SK-N-SH (cell line): Measurements from ENCODE around the gene COPS9. TPM values are rescaled to one million over a fixed set of nuclear protein-coding genes. Genes with fewer than 3 reads are reported as not detected.

Source experiments
- CTCF ChIA-PET: fragments of 300-600, 350-600 bp; formaldehyde crosslinking; extraction: SDS; loops from one replicate; lab custom pipeline; 2021; lab: Yijun Ruan, JAX
- POLR2A ChIA-PET: fragments of 350-600 bp; sonication (Branson Sonifier 250); formaldehyde crosslinking; extraction: SDS; loops from one replicate; lab custom pipeline; 2020; ENCODE audit warnings: antibody characterized with exemption, inconsistent platforms; lab: Yijun Ruan, JAX
- DNase-seq: peaks from one replicate; pipeline ENCODE4 v3.0.0; 2012
- H2AFZ ChIP-seq: fragments of 200-600 bp; sonication (generic); 2 replicates; pipeline ENCODE4 v1.8.1; 2016; ENCODE audit warnings: antibody characterized with exemption, mild to moderate bottlenecking, low read depth
- H3F3A ChIP-seq: fragments of 200-600 bp; sonication (generic); replicated peaks from 2 replicates; pipeline ENCODE3; 2016; ENCODE audit warnings: antibody characterized with exemption, mild to moderate bottlenecking; ENCODE audit not compliant: insufficient read depth
- H3K27ac ChIP-seq, 2 experiments: fragments of 200-500 bp in 1 of 2; fragments of 200-600 bp in 1 of 2; sonication (Bioruptor generic) in 1 of 2; sonication (generic), shearing (Covaris generic) in 1 of 2; 2 replicates each; pipeline versions ENCODE4 v1.5.1 to v1.6.1; 2014 to 2016; ENCODE audit warnings: low read depth in 2 of 2, inconsistent platforms in 1 of 2, low read length in 1 of 2, mild to moderate bottlenecking in 1 of 2, mixed read lengths in 1 of 2
- H3K27me3 ChIP-seq: fragments of 200-600 bp; sonication (generic), shearing (Covaris generic); 2 replicates; pipeline ENCODE4 v1.6.1; 2016; ENCODE audit warnings: mixed run types; ENCODE audit not compliant: insufficient read depth
- H3K36me3 ChIP-seq, 2 experiments: fragments of 200-500 bp in 1 of 2; fragments of 200-600 bp in 1 of 2; sonication (Bioruptor generic) in 1 of 2; sonication (generic) in 1 of 2; replicated peaks in 1 of 2; 2 replicates each; pipeline versions ENCODE3 to v1.5.1; 2014 to 2016; ENCODE audit warnings: low read length in 1 of 2, mild to moderate bottlenecking in 1 of 2; ENCODE audit not compliant: insufficient read depth in 2 of 2, control insufficient read depth in 1 of 2
- H3K4me1 ChIP-seq, 2 experiments: fragments of 200-500 bp in 1 of 2; fragments of 200-600 bp in 1 of 2; sonication (Bioruptor generic) in 1 of 2; sonication (generic), shearing (Covaris generic) in 1 of 2; 2 replicates each; pipeline versions ENCODE4 v1.5.1 to v1.6.1; 2014 to 2016; ENCODE audit warnings: low read depth in 1 of 2, low read length in 1 of 2, mixed run types in 1 of 2; ENCODE audit not compliant: insufficient read depth in 2 of 2, control insufficient read depth in 1 of 2
- H3K4me2 ChIP-seq: fragments of 200-600 bp; sonication (generic), shearing (Covaris generic); 2 replicates; pipeline ENCODE4 v1.6.1; 2017; ENCODE audit warnings: mixed run types
- H3K4me3 ChIP-seq, 2 experiments: fragments of 200-500 bp in 1 of 2; fragments of 200-600 bp in 1 of 2; sonication (Bioruptor generic) in 1 of 2; sonication (generic), shearing (Covaris generic) in 1 of 2; 2 replicates each; pipeline versions ENCODE4 v1.5.1 to v1.8.1; 2014 to 2016; ENCODE audit warnings: low read depth in 2 of 2, inconsistent platforms in 1 of 2, low read length in 1 of 2, mild to moderate bottlenecking in 1 of 2, mixed read lengths in 1 of 2, moderate library complexity in 1 of 2
- H3K79me2 ChIP-seq: fragments of 200-600 bp; sonication (generic); 2 replicates; pipeline ENCODE4 v1.8.1; 2017; ENCODE audit warnings: mild to moderate bottlenecking; ENCODE audit not compliant: insufficient read depth
- H3K9ac ChIP-seq: fragments of 200-600 bp; sonication (generic); 2 replicates; pipeline ENCODE4 v1.6.1; 2017; ENCODE audit warnings: mixed run types
- H3K9me2 ChIP-seq: fragments of 200-600 bp; sonication (generic); 2 replicates; pipeline ENCODE4 v1.6.1; 2017; ENCODE audit warnings: mixed run types
- H3K9me3 ChIP-seq: fragments of 200-600 bp; sonication (generic); 2 replicates; pipeline ENCODE4 v1.6.1; 2017; ENCODE audit warnings: mixed run types, mild to moderate bottlenecking, moderate library complexity
- H4K20me1 ChIP-seq: fragments of 200-600 bp; sonication (generic); 2 replicates; pipeline ENCODE4 v1.6.1; 2017; ENCODE audit warnings: mild to moderate bottlenecking, mixed run types; ENCODE audit not compliant: insufficient read depth
- CHD2 ChIP-seq: fragments of 150-350 bp; IDR thresholded peaks from 2 replicates; pipeline ENCODE4 v1.6.1; 2018; ENCODE audit warnings: low read length; ENCODE audit not compliant: partially characterized antibody
- ELF1 ChIP-seq: IDR thresholded peaks from 2 replicates; pipeline ENCODE4 v1.4.0; 2012
- EZH2phosphoT487 ChIP-seq: fragments of 200-600 bp; sonication (generic); IDR thresholded peaks from 2 replicates; pipeline ENCODE4 v1.6.1; 2017; ENCODE audit warnings: low read depth, mixed run types, mild to moderate bottlenecking, antibody characterized with exemption, moderate library complexity, borderline replicate concordance
- FOSL2 ChIP-seq: IDR thresholded peaks from 2 replicates; pipeline ENCODE4 v1.4.0; 2012; ENCODE audit warnings: low read depth, mild to moderate bottlenecking, moderate library complexity, borderline replicate concordance
- JUND ChIP-seq: IDR thresholded peaks from 2 replicates; pipeline ENCODE4 v1.4.0; 2012
- MAX ChIP-seq: IDR thresholded peaks from 2 replicates; pipeline ENCODE4 v1.4.0; 2012; ENCODE audit warnings: low read depth
- MXI1 ChIP-seq: IDR thresholded peaks from 2 replicates; pipeline ENCODE4 v1.6.1; 2012; ENCODE audit warnings: mild to moderate bottlenecking, low read depth, low read length, improper control_type of control experiment
- NFIC ChIP-seq: IDR thresholded peaks from 2 replicates; pipeline ENCODE4 v1.4.0; 2012; ENCODE audit warnings: borderline replicate concordance
- RCOR1 ChIP-seq: fragments of 150-350 bp; IDR thresholded peaks from 2 replicates; pipeline ENCODE4 v1.6.1; 2017; ENCODE audit warnings: antibody characterized with exemption, low read length
- RFX5 ChIP-seq: IDR thresholded peaks from 2 replicates; pipeline ENCODE4 v1.6.1; 2012; ENCODE audit warnings: mild to moderate bottlenecking, improper control_type of control experiment, low read length
- RXRA ChIP-seq: IDR thresholded peaks from 2 replicates; pipeline ENCODE4 v1.4.0; 2012; ENCODE audit warnings: low read depth, mild to moderate bottlenecking, borderline replicate concordance
- TAF1 ChIP-seq: IDR thresholded peaks from 2 replicates; pipeline ENCODE4 v1.6.1; 2012; ENCODE audit warnings: low read depth, mild to moderate bottlenecking, low read length, moderate library complexity, borderline replicate concordance
- TCF12 ChIP-seq: IDR thresholded peaks from 2 replicates; pipeline ENCODE4 v1.4.0; 2012
- YY1 ChIP-seq: IDR thresholded peaks from 2 replicates; pipeline ENCODE4 v1.4.0; 2012; ENCODE audit warnings: low read depth, mild to moderate bottlenecking
- ZBTB33 ChIP-seq: IDR thresholded peaks from 2 replicates; pipeline ENCODE4 v1.4.0; 2012; ENCODE audit warnings: low read depth, borderline replicate concordance
- WGBS: methylation state at CpG from one replicate; pipeline ENCODE4 v1.1.6; 2017; ENCODE audit warnings: low lambda C conversion rate; 5-methylcytosine and 5-hydroxymethylcytosine counted together
- polyA plus RNA-seq, 3 experiments: library from polyadenylated mRNA; depleted of rRNA; stranded (reverse); fragments of >200 nt; gene quantifications; 2 replicates each; pipeline ENCODE4 v1.2.3, GENCODE V29; 2012
- TF ChIP-seq, protein P1 (sequence below): IDR thresholded peaks from 2 replicates; pipeline ENCODE4 v1.4.0; 2012; ENCODE audit warnings: low read depth, borderline replicate concordance
- TF ChIP-seq, protein P2 (sequence below): IDR thresholded peaks from 2 replicates; pipeline ENCODE4; 2012

Gene COPS9
- polyA plus RNA-seq, 1 of the 3 experiments (the other 2 are of a cell fraction), result 717 TPM

DNA sequence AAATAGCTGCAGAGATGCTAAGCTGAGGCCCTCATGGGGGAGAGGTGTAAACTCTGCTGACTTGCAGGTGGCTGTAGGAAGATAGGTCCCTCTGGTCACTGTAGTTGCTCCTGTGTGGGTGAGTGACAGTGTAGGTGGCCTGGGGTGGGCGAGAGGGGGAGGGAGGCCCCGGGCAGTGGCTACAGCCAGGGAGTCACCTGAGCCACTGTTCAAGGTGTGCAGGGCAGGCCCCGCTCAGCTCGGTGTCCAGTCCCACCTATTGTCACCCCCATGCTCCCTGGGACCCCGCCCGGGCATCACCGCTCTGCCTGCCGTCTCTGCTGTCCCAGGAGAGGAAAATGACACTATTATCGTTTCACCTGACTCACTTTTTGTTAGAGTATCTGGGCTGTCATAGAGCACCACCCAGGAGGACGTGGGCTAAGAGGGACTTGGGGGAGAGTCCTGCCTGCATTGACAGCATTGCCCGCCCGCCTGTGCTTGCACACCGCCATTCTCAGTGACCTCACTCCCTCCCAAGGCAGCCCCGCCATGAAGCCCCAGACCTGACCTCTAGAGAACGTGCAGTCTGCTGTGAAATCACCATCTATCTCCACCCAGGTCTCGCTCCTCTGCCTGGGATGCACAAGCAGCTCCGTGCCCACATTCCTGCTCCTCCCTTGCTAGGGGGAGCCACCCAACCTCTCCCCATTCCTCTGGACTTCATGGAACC lies 29.2 kb downstream of the COPS9 start:
- WGBS, result 16% methylated on average over 11 of the region's 17 CpGs
- CTCF ChIA-PET, result interaction anchor here (1.0 kb wide), 1 partner anchor 37 kb away, joined by 3 read pairs; no protein-coding TSS in a partner anchor
- Histone ChIP-seq H3K9me2 (no peaks in the 10 kb centered on the region), H3K27ac (no peak overlapping the region), H3K4me3 (no peak overlapping the region), H3K79me2 (no peaks in the 10 kb centered on the region), H3K9ac (no peak overlapping the region), H4K20me1 (no peaks in the 10 kb centered on the region), H3K9me3 (no peaks in the 10 kb centered on the region), H3K4me2 (no peak overlapping the region), H3K36me3 (no peaks in the 10 kb centered on the region), H3K4me1 (no peaks in the 10 kb centered on the region), H3K27me3 (no peaks in the 10 kb centered on the region; the same call in 1 of the 2 replicates), H3F3A (no peaks in the 10 kb centered on the region), H2AFZ (no peak overlapping the region)
- DNase-seq, result peak; percentile 7
- TF ChIP-seq FOSL2 (no peak), RFX5 (no peak), RXRA (no peak), MAX (no peak), TAF1 (no peak), EZH2phosphoT487 (no peak), TCF12 (no peak), ZBTB33 (no peak)
- POLR2A ChIA-PET, result no interaction called here

- TF ChIP-seq CHD2, result no peak
- TF ChIP-seq MXI1, result no peak
- TF ChIP-seq, protein P1, sequence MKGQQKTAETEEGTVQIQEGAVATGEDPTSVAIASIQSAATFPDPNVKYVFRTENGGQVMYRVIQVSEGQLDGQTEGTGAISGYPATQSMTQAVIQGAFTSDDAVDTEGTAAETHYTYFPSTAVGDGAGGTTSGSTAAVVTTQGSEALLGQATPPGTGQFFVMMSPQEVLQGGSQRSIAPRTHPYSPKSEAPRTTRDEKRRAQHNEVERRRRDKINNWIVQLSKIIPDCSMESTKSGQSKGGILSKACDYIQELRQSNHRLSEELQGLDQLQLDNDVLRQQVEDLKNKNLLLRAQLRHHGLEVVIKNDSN, result no peak
- no peak for TF ChIP-seq RCOR1
- TF ChIP-seq JUND, result no peak
- no peak for TF ChIP-seq ELF1
- no peak for TF ChIP-seq YY1
- TF ChIP-seq, protein P2, sequence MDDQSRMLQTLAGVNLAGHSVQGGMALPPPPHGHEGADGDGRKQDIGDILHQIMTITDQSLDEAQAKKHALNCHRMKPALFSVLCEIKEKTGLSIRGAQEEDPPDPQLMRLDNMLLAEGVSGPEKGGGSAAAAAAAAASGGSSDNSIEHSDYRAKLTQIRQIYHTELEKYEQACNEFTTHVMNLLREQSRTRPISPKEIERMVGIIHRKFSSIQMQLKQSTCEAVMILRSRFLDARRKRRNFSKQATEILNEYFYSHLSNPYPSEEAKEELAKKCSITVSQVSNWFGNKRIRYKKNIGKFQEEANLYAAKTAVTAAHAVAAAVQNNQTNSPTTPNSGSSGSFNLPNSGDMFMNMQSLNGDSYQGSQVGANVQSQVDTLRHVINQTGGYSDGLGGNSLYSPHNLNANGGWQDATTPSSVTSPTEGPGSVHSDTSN, result no peak
- no peak for TF ChIP-seq NFIC
- no peak for DNase-seq
- Histone ChIP-seq H2AFZ (no peak overlapping the region), H3K4me2 (no peak overlapping the region), H3K36me3 (no peaks in the 10 kb centered on the region), H3F3A (no peaks in the 10 kb centered on the region), H3K27me3 (no peaks in the 10 kb centered on the region; the same call in 1 of the 2 replicates), H3K27ac (no peak overlapping the region), H3K4me1 (no peaks in the 10 kb centered on the region), H4K20me1 (no peaks in the 10 kb centered on the region), H3K9me2 (no peaks in the 10 kb centered on the region), H3K79me2 (no peaks in the 10 kb centered on the region), H3K4me3 (no peak overlapping the region), H3K9me3 (no peaks in the 10 kb centered on the region), H3K9ac (no peak overlapping the region)
- POLR2A ChIA-PET, result no interaction called here
- CTCF ChIA-PET, result interaction anchor here (1.6 kb wide), 1 partner anchor 45 kb away, joined by 4 read pairs; no protein-coding TSS in a partner anchor
- 20% methylated on average over 4 of the region's 11 CpGs for WGBS
These were observed 30.1 kb downstream of the COPS9 start for GRCh38 chr2:240105982-240106381.
